ENCODE measurements around the gene CDH23.
A peak's percentile ranks its signal among the peaks of the same experiment; 100 is the strongest.

The CDH23 gene

DNA sequence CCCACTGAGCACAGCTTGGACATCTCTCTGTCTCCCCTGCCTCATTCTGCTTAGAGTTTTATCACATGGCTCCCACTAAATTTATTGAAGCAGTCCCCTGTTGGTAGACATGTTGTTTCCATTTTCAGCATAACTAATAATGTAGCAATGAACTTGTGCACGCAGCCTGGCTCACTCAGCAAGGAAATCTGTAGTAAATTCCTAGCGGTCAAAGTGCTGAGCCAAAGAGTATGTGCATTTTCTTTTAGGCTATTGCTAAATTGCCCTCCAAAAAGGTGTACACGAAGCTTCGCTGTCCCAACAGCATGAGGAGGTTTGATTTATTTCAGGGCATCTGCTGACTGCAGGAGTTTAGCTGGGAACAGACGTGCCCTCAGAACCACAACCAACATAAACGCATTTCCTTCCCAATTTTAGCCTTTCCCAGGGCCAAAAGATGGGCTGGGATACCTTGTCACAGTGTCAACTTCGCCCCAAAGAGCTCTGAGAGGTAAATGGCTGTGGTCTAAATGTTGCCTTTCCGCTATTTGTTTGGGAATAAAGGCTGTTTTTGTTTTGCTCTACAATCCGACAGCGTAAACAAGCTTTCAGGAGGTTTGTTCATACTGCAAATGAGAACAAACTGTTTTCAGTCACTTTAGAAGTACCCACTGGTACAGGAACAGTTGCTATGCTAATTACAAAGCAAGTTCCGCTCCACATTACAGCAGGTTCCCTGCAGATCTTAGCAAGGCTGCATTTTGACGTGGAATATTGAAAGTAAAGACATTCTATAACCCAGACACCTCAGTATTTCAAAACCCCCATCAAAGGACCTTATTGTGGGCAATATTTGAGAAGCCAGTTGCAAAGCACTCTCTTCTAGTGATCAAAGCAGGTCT is 359.8 kb downstream of the CDH23 start:
- Mint-ChIP-seq H3K36me3 (ENCODE audit: low read depth) (no peaks in the 10 kb centered on the region), H3K27ac (peak overlapping the region; percentile 15), H3K9me3 (no peaks in the 10 kb centered on the region), H3K27me3 (ENCODE audit: low read depth, poor library complexity) (peaks cover 10% of the 10 kb centered on the region), H3K4me3 (no peak overlapping the region), H3K4me1 (peaks cover 65% of the 10 kb centered on the region)
- DNase-seq = no peak
- TF ChIP-seq, protein P1, sequence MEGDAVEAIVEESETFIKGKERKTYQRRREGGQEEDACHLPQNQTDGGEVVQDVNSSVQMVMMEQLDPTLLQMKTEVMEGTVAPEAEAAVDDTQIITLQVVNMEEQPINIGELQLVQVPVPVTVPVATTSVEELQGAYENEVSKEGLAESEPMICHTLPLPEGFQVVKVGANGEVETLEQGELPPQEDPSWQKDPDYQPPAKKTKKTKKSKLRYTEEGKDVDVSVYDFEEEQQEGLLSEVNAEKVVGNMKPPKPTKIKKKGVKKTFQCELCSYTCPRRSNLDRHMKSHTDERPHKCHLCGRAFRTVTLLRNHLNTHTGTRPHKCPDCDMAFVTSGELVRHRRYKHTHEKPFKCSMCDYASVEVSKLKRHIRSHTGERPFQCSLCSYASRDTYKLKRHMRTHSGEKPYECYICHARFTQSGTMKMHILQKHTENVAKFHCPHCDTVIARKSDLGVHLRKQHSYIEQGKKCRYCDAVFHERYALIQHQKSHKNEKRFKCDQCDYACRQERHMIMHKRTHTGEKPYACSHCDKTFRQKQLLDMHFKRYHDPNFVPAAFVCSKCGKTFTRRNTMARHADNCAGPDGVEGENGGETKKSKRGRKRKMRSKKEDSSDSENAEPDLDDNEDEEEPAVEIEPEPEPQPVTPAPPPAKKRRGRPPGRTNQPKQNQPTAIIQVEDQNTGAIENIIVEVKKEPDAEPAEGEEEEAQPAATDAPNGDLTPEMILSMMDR (IDR thresholded peaks at IDR 0.05) = no peak

DNA sequence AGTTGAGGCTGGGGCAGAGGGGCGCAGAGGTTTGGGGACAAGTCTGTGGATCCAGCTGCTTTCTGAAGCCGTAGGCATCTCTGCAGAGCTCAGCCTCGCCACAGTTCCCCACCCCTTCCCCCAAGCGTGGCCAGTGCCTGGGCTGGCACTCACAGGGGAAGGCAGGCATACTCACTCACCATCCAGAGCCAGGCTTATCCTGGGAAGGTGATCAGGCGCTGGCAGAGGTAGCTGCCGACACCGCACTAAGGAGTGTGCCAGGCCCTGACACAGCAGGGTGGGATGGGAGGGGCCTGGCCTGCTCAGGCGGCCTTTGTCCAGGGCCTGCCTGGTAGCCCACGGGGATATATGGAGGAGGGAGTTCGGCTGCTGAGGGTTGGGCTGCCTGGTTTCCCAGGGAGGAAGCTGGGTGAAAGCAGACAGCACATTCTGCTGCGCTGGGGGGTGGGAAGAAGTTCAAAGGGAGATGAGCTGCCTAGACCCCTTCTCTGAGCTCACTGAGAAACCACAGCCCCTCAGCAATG is 360.7 kb downstream of the CDH23 start:
- no peaks in the 10 kb centered on the region for H3K36me3 Mint-ChIP-seq (ENCODE audit: low read depth)
- no peaks in the 10 kb centered on the region for H3K9me3 Mint-ChIP-seq
- TF ChIP-seq, protein P1 (IDR thresholded peaks at IDR 0.05) = no peak
- no peak for DNase-seq
- peaks cover 56% of the 10 kb centered on the region for H3K4me1 Mint-ChIP-seq
- H3K4me3 Mint-ChIP-seq = no peak overlapping the region
- no peak overlapping the region for H3K27ac Mint-ChIP-seq
- H3K27me3 Mint-ChIP-seq (ENCODE audit: low read depth, poor library complexity) = peaks cover 10% of the 10 kb centered on the region

DNA sequence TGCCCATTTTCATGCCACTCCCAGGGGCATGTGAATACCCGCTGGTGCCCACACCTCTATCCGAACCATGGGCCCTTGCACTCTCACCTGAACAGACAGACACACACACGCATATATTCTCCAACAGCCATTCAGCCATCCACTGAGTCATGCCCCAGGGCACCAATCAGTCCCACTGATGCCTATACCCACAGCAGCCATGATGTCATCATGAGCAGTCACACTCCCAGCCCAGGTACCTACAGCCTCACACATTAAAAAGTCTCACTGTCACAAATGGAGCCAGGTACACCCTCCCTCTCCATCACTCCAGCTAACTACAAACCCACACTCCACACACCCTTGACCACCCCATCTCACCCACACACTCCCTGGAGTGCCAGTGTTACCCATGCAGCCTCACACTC is 364.4 kb downstream of the CDH23 start:
- Mint-ChIP-seq H3K9me3 (no peaks in the 10 kb centered on the region), H3K27me3 (ENCODE audit: low read depth, poor library complexity) (peaks cover 13% of the 10 kb centered on the region)

DNA sequence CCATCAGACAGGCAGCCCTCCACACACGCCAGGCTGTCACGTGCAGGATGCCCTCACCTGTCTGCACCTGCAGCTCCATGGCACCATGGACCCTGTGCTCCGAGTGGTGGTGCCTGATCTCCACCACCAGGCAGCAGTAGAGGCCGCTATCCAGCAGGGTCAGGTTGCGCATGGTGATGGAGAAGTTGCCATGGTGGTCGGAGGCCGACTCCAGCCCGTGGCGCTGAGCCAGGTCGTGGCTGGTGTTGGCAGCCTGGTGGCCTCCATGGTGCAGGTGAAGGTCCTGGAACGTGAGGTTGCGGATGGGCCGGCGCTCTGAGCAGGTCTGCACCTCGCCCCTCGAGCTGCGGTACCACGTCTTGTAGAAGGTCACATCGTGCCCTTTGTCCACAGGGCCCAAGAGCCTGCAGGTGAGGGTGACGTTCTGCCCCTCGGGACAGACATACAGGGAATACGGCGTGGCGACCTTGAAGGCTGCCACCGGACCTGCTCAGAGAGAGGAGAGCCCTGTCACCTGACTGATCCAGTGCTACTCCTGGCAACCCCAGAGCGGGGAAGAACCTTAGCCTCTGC is 364.9 kb downstream of the CDH23 start:
- Mint-ChIP-seq H3K27me3 (ENCODE audit: low read depth, poor library complexity) (peaks cover 13% of the 10 kb centered on the region), H3K27ac (no peak overlapping the region), H3K4me1 (peaks cover 29% of the 10 kb centered on the region), H3K4me3 (no peak overlapping the region), H3K36me3 (ENCODE audit: low read depth) (no peaks in the 10 kb centered on the region), H3K9me3 (no peaks in the 10 kb centered on the region)
- DNase-seq = no peak
- TF ChIP-seq, protein P1 (IDR thresholded peaks at IDR 0.05) = no peak

More for the DNA sequence above, 364.4 kb downstream of the CDH23 start:
- Mint-ChIP-seq H3K27ac (no peak overlapping the region), H3K36me3 (ENCODE audit: low read depth) (no peaks in the 10 kb centered on the region), H3K4me3 (no peak overlapping the region), H3K4me1 (peaks cover 31% of the 10 kb centered on the region)
- no peak for DNase-seq
- TF ChIP-seq, protein P1 (IDR thresholded peaks at IDR 0.05) = no peak

DNA sequence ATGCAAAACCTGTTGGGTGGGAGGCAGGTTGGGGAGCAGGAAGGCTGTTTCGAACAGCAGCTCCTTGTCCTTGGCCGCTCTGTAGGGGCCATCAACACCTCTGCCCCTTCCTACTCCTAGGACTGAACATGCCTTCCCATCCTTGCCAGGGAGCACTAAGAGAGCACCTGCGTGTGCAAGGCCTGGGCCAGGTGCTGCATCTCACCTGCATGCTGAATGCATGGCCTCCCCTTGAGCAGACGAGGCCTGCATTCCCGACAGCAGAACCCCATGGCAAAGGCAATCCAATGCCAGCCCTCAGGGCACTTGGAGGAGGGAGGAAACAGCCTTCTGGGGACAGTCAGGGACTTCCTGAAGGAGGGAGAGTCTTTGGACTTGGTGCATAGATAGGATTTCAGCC is 365.6 kb downstream of the CDH23 start:
- TF ChIP-seq, protein P1 (IDR thresholded peaks at IDR 0.05) = no peak
- no peak for DNase-seq
- Mint-ChIP-seq H3K4me3 (no peak overlapping the region), H3K27ac (no peak overlapping the region), H3K4me1 (peaks cover 29% of the 10 kb centered on the region), H3K27me3 (ENCODE audit: low read depth, poor library complexity) (peaks cover 10% of the 10 kb centered on the region), H3K36me3 (ENCODE audit: low read depth) (no peaks in the 10 kb centered on the region), H3K9me3 (no peaks in the 10 kb centered on the region)
